MCF 10A (cell line): ENCODE measurements around the gene TMEM97. TPM values are rescaled to one million over a fixed set of nuclear protein-coding genes. Genes with fewer than 3 reads are reported as not detected.
A peak's percentile ranks its signal among the peaks of the same experiment; 100 is the strongest.

Experiments
- BruUV-seq: library from RNA; stranded (reverse); fragments of 400-500 nt; replicated peaks from 2 replicates; lab custom pipeline; 2021; lab: Mats Ljungman, UMichigan
- CTCF ChIA-PET: fragments of 300-600 bp; sonication (Branson Sonifier 250); formaldehyde crosslinking; extraction: SDS; loops from one replicate; lab custom pipeline; 2021; ENCODE audit warnings: antibody characterized with exemption, inconsistent platforms; lab: Yijun Ruan, JAX
- POLR2A ChIA-PET: fragments of 300-600, 350-650 bp; sonication (Branson Sonifier 250); formaldehyde crosslinking; extraction: SDS; loops from one replicate; lab custom pipeline; 2020; ENCODE audit warnings: antibody characterized with exemption, inconsistent platforms; lab: Yijun Ruan, JAX
- DNase-seq: peaks from one replicate; pipeline ENCODE4 v3.0.0-alpha.2; 2018; ENCODE audit not compliant: unreplicated experiment
- H3K27ac Mint-ChIP-seq: one replicate; pipeline ENCODE4 v1.8.0; 2022; ENCODE audit warnings: mild to moderate bottlenecking, low read depth, mixed read lengths; ENCODE audit not compliant: unreplicated experiment
- H3K27me3 Mint-ChIP-seq: one replicate; pipeline ENCODE4 v1.8.0; 2022; ENCODE audit warnings: mixed read lengths; ENCODE audit not compliant: insufficient read depth, unreplicated experiment
- H3K36me3 Mint-ChIP-seq: one replicate; pipeline ENCODE4 v1.8.0; 2022; ENCODE audit warnings: mild to moderate bottlenecking, moderate library complexity, mixed read lengths; ENCODE audit not compliant: insufficient read depth, unreplicated experiment
- H3K4me1 Mint-ChIP-seq: one replicate; pipeline ENCODE4 v1.8.0; 2022; ENCODE audit warnings: mixed read lengths; ENCODE audit not compliant: insufficient read depth, unreplicated experiment
- H3K4me3 Mint-ChIP-seq: one replicate; pipeline ENCODE4 v1.8.0; 2022; ENCODE audit warnings: mild to moderate bottlenecking, moderate library complexity, mixed read lengths; ENCODE audit not compliant: unreplicated experiment
- H3K9me3 Mint-ChIP-seq: one replicate; pipeline ENCODE4 v1.8.0; 2022; ENCODE audit warnings: mixed read lengths; ENCODE audit not compliant: unreplicated experiment
- CTCF ChIP-seq: fragments of 200-600 bp; IDR thresholded peaks from one replicate; pipeline ENCODE4 v1.8.0; 2022; ENCODE audit warnings: antibody characterized with exemption, mild to moderate bottlenecking; ENCODE audit not compliant: unreplicated experiment
- intact Hi-C: fragments of 100-400 bp; cut with micrococcal nuclease; formaldehyde crosslinking; loops from 2 replicates; pipeline ENCODE4 v1.14.1; 2022
- total RNA-seq: library from RNA; stranded (reverse); gene quantifications from 2 replicates; pipeline ENCODE4 v1.2.3, GENCODE V29; 2022

TMEM97 gene
- total RNA-seq, 1 experiment from 2014 or later: 12.1 TPM

GRCh38 chr17:28276011-28276410, 43.0 kb upstream of the TMEM97 start:
- no peaks in the 10 kb centered on the region for H3K36me3 Mint-ChIP-seq
- no peak overlapping the region for H3K4me3 Mint-ChIP-seq
- intact Hi-C loops: no loop called here
- ChIA-PET POLR2A (no interaction called here), CTCF (interaction anchor here (0.9 to 1.0 kb wide), 2 partner anchors 25 to 39 kb away, joined by 3 read pairs; no protein-coding TSS in a partner anchor)
- H3K4me1 Mint-ChIP-seq: peaks cover 16% of the 10 kb centered on the region
- no peak for TF ChIP-seq CTCF
- DNase-seq: no peak
- no peak overlapping the region for H3K27ac Mint-ChIP-seq
- no peaks in the 10 kb centered on the region for H3K9me3 Mint-ChIP-seq
- H3K27me3 Mint-ChIP-seq: peaks cover 56% of the 10 kb centered on the region
- BruUV-seq: no TSS peak

GRCh38 chr17:28279411-28279810, 39.6 kb upstream of the TMEM97 start:
- H3K4me3 Mint-ChIP-seq: no peak overlapping the region
- POLR2A ChIA-PET: interaction anchor here (0.8 to 1.6 kb wide), 5 partner anchors 10 to 78 kb away, joined by 3 to 6 read pairs (median 5); partner anchors contain the start of genes IFT20, POLDIP2 and TNFAIP1
- no peaks in the 10 kb centered on the region for H3K9me3 Mint-ChIP-seq
- intact Hi-C loops: loop anchor here (2.0 kb wide), 1 partner anchor 19 kb away; no protein-coding TSS in a partner anchor
- BruUV-seq: no TSS peak
- no peaks in the 10 kb centered on the region for H3K36me3 Mint-ChIP-seq
- H3K27me3 Mint-ChIP-seq: peaks cover 26% of the 10 kb centered on the region
- CTCF ChIA-PET: interaction anchor here (0.7 to 1.2 kb wide), 2 partner anchors 9 to 39 kb away, joined by 3 to 4 read pairs; no protein-coding TSS in a partner anchor
- no peak overlapping the region for H3K27ac Mint-ChIP-seq
- H3K4me1 Mint-ChIP-seq: peaks cover 34% of the 10 kb centered on the region
- no peak for DNase-seq
- TF ChIP-seq CTCF: no peak

- Mint-ChIP-seq H3K4me3 (no peak overlapping the region), H3K36me3 (no peaks in the 10 kb centered on the region), H3K9me3 (no peaks in the 10 kb centered on the region), H3K27me3 (peaks cover 12% of the 10 kb centered on the region), H3K4me1 (peaks cover 28% of the 10 kb centered on the region), H3K27ac (no peak overlapping the region)
- no TSS peak for BruUV-seq
- POLR2A ChIA-PET: interaction anchor here (0.7 to 4.2 kb wide), 7 partner anchors 10 to 125 kb away, joined by 3 to 29 read pairs (median 4); partner anchors contain the start of genes IFT20, SLC46A1, TMEM97 and TNFAIP1
- CTCF ChIA-PET: interaction anchor here (0.6 to 1.2 kb wide), 7 partner anchors 13 to 215 kb away, joined by 3 to 4 read pairs (median 3); partner anchors contain the start of gene POLDIP2
- DNase-seq: no peak
- intact Hi-C loops: no loop called here
- TF ChIP-seq CTCF: no peak
Observed at GRCh38 chr17:28280826-28281225, 38.2 kb upstream of the TMEM97 start.

GRCh38 chr17:28282596-28282995, 36.4 kb upstream of the TMEM97 start:
- ChIA-PET CTCF (interaction anchor here (0.6 to 1.2 kb wide), 3 partner anchors 10 to 51 kb away, joined by 3 read pairs; no protein-coding TSS in a partner anchor), POLR2A (interaction anchor here (0.6 to 4.2 kb wide), 5 partner anchors 17 to 224 kb away, joined by 3 to 29 read pairs (median 7); partner anchors contain the start of genes FOXN1, IFT20, TMEM97 and TNFAIP1)
- intact Hi-C loops: no loop called here
- Mint-ChIP-seq H3K9me3 (no peaks in the 10 kb centered on the region), H3K27ac (peak overlapping the region; percentile 90), H3K4me1 (peaks cover 28% of the 10 kb centered on the region), H3K4me3 (peak overlapping the region; percentile 17), H3K36me3 (no peaks in the 10 kb centered on the region), H3K27me3 (no peaks in the 10 kb centered on the region)
- no TSS peak for BruUV-seq
- no peak for TF ChIP-seq CTCF
- DNase-seq: peak; percentile 92
